Measurements from ENCODE around the gene DDX10. TPM values are rescaled to one million over a fixed set of nuclear protein-coding genes. Genes with fewer than 3 reads are reported as not detected.

DDX10 gene
- total RNA-seq, 4 donors from 2014 or later, result 8.8 to 27.7 (median 14.6) TPM

- TF ChIP-seq CTCF (IDR thresholded peaks at IDR 0.05; ENCODE audit: low read depth), result no peak
Observed at GRCh38 chr11:108947654-108948570, 283.0 kb downstream of the DDX10 start.

- no peak for TF ChIP-seq CTCF (IDR thresholded peaks at IDR 0.05; ENCODE audit: low read depth)
Observed at GRCh38 chr11:108958368-108959104, 293.7 kb downstream of the DDX10 start.

GRCh38 chr11:108959105-108959761 lies 294.4 kb downstream of the DDX10 start:
- no peak for TF ChIP-seq CTCF (IDR thresholded peaks at IDR 0.05; ENCODE audit: low read depth)

GRCh38 chr11:108959874-108960273 lies 295.0 kb downstream of the DDX10 start:
- no peak for TF ChIP-seq CTCF (IDR thresholded peaks at IDR 0.05; ENCODE audit: low read depth)

- TF ChIP-seq CTCF (IDR thresholded peaks at IDR 0.05; ENCODE audit: low read depth), result no peak
Observed at GRCh38 chr11:108960501-108960900, 295.6 kb downstream of the DDX10 start.

GRCh38 chr11:108961095-108961494 lies 296.2 kb downstream of the DDX10 start:
- TF ChIP-seq CTCF (IDR thresholded peaks at IDR 0.05; ENCODE audit: low read depth), result no peak

- TF ChIP-seq CTCF (IDR thresholded peaks at IDR 0.05; ENCODE audit: low read depth), result no peak
Observed at GRCh38 chr11:108963118-108963517, 298.2 kb downstream of the DDX10 start.
